ENCODE results near the gene PPP1R12C. TPM values are rescaled to one million over a fixed set of nuclear protein-coding genes. Genes with fewer than 3 reads are reported as not detected.

Gene PPP1R12C
- total and polyA plus RNA-seq, 2 donors from 2014 or later = 89.0 to 146 TPM

DNA sequence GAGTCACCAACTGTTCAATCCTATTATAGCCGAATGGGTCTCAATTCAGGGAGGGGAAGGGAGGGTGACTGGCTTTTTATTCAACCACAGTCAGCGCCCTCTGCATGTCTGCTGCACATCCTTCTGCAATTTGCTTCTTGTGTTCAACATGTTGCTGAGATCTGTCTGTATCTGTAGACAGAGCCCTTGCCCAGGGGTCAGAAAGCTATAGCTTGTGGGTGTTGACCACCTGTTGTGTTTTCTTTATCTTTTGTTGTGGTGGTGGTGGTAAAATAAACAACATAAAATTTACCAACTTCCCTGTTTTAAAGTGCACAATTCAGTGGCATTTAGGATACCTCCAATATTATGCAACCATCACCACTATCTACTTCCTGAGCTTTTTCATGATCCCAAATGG, 12.2 kb downstream of the PPP1R12C start:
- no peak for FAIRE-seq
- H3K36me3 ChIP-seq (ENCODE audit: control insufficient read depth in 2 of 3, insufficient read depth in 3 of 3, low read length in 3 of 3) = peaks cover 2 to 17% (median 9%) of the 10 kb centered on the region in 3 donors
- intact Hi-C loops (cut with DNase I) = no loop called here

DNA sequence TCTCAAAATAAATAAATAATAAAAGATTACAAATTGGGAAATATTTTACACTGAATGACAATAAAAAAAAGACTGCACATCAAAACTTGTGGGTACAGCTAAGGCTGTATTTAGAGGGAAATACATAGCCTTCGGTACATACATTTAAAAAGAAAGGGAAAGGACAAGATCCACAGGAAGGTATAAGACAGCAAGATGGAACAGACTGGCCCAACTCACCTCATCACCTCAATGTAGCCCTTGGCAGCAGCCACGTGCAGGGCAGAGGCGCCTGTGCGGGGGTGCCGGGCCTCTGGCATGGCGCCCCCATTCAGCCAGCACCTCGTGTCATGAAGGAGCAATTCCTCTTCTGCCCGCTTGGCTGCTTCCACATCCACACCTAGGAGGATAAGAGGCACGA, 14.2 kb downstream of the PPP1R12C start:
- Histone ChIP-seq H3K4me3 (ENCODE audit: low read length in 3 of 3) (no peak overlapping the region), H3K4me1 (ENCODE audit: control insufficient read depth in 2 of 3, insufficient read depth in 2 of 3, low read depth in 1 of 3, low read length in 3 of 3) (no peaks in the 10 kb centered on the region), H3K27me3 (ENCODE audit: control insufficient read depth, insufficient read depth, low read length) (no peaks in the 10 kb centered on the region), H3K36me3 (ENCODE audit: control insufficient read depth in 2 of 3, insufficient read depth in 3 of 3, low read length in 3 of 3) (peaks cover 2 to 12% (median 5%) of the 10 kb centered on the region in 3 donors), H3K9me3 (ENCODE audit: control insufficient read depth in 2 of 3, insufficient read depth in 1 of 3, low read length in 3 of 3) (no peaks in the 10 kb centered on the region), H3K27ac (ENCODE audit: low read depth in 2 of 2, low read length in 2 of 2) (no peak overlapping the region), H3K9ac (ENCODE audit: low read length in 3 of 3) (no peak overlapping the region)
- FAIRE-seq (no peak), DNase-seq (no peak)
- intact Hi-C loops (cut with DNase I) = no loop called here
- TF ChIP-seq, protein P1, sequence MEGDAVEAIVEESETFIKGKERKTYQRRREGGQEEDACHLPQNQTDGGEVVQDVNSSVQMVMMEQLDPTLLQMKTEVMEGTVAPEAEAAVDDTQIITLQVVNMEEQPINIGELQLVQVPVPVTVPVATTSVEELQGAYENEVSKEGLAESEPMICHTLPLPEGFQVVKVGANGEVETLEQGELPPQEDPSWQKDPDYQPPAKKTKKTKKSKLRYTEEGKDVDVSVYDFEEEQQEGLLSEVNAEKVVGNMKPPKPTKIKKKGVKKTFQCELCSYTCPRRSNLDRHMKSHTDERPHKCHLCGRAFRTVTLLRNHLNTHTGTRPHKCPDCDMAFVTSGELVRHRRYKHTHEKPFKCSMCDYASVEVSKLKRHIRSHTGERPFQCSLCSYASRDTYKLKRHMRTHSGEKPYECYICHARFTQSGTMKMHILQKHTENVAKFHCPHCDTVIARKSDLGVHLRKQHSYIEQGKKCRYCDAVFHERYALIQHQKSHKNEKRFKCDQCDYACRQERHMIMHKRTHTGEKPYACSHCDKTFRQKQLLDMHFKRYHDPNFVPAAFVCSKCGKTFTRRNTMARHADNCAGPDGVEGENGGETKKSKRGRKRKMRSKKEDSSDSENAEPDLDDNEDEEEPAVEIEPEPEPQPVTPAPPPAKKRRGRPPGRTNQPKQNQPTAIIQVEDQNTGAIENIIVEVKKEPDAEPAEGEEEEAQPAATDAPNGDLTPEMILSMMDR (IDR thresholded peaks at IDR 0.05; ENCODE audit: borderline replicate concordance, extremely low read depth, insufficient read depth) = no peak

More for the DNA sequence above, 12.2 kb downstream of the PPP1R12C start:
- TF ChIP-seq, protein P1 (IDR thresholded peaks at IDR 0.05; ENCODE audit: borderline replicate concordance, extremely low read depth, insufficient read depth) = no peak
- Histone ChIP-seq H3K4me3 (ENCODE audit: low read length in 3 of 3) (no peak overlapping the region), H3K9ac (ENCODE audit: low read length in 3 of 3) (no peak overlapping the region), H3K9me3 (ENCODE audit: control insufficient read depth in 2 of 3, insufficient read depth in 1 of 3, low read length in 3 of 3) (no peaks in the 10 kb centered on the region), H3K4me1 (ENCODE audit: control insufficient read depth in 2 of 3, insufficient read depth in 2 of 3, low read depth in 1 of 3, low read length in 3 of 3) (no peaks in the 10 kb centered on the region), H3K27ac (ENCODE audit: low read depth in 2 of 2, low read length in 2 of 2) (no peak overlapping the region), H3K27me3 (ENCODE audit: control insufficient read depth, insufficient read depth, low read length) (no peaks in the 10 kb centered on the region)
- DNase-seq = no peak

GRCh38 chr19:55101261-55101660, 16.2 kb downstream of the PPP1R12C start:
- Histone ChIP-seq H3K27ac (ENCODE audit: low read depth in 2 of 2, low read length in 2 of 2) (no peak overlapping the region), H3K4me1 (ENCODE audit: control insufficient read depth in 2 of 3, insufficient read depth in 2 of 3, low read depth in 1 of 3, low read length in 3 of 3) (no peaks in the 10 kb centered on the region), H3K9ac (ENCODE audit: low read length in 3 of 3) (no peak overlapping the region), H3K36me3 (ENCODE audit: control insufficient read depth in 2 of 3, insufficient read depth in 3 of 3, low read length in 3 of 3) (peaks cover 2 to 12% (median 5%) of the 10 kb centered on the region in 3 donors), H3K27me3 (ENCODE audit: control insufficient read depth, insufficient read depth, low read length) (no peaks in the 10 kb centered on the region), H3K4me3 (ENCODE audit: low read length in 3 of 3) (no peak overlapping the region), H3K9me3 (ENCODE audit: control insufficient read depth in 2 of 3, insufficient read depth in 1 of 3, low read length in 3 of 3) (no peaks in the 10 kb centered on the region)
- intact Hi-C loops (cut with DNase I) = no loop called here
- TF ChIP-seq, protein P1 (IDR thresholded peaks at IDR 0.05; ENCODE audit: borderline replicate concordance, extremely low read depth, insufficient read depth) = no peak
- FAIRE-seq (no peak), DNase-seq (no peak)
